ENCODE measurements around the gene EPS15. TPM values are rescaled to one million over a fixed set of nuclear protein-coding genes. Genes with fewer than 3 reads are reported as not detected.

Gene EPS15
- total RNA-seq, 1 experiment from 2014 or later = 37.1 TPM

DNA sequence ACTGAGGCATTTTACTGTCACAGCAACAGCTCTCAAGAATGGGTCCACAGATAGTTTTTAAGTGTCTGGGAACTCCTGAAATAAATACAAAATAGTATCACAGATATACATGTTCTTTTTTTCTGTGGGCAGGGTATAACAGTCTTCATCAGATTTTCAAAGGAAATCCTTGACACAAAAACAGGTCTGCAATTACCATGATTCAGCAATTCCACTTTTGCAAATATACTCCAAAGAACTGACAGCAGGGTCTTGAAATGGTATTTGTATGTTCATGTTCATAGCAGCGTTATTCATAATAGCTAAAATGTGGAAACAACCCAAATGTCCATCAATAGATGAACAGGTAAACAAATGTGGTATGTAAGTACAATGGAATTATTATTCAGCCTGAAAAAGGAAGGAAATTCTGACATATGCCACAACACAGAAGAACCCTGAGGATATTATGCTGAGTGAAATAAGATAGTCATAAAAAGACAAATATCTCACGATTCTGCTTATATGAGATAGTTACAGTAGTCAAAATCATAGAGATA lies 85.0 kb downstream of the EPS15 start:
- Mint-ChIP-seq H3K4me1 (peaks cover 16% of the 10 kb centered on the region), H3K4me3 (no peak overlapping the region), H3K27ac (peak overlapping the region; percentile 78), H3K27me3 (ENCODE audit: low read depth) (no peaks in the 10 kb centered on the region), H3K9me3 (no peaks in the 10 kb centered on the region), H3K36me3 (no peaks in the 10 kb centered on the region; the same call in 1 of the 2 replicates)
- DNase-seq (ENCODE audit: low spot score) (no peak), ATAC-seq (no peak)
- POLR2A ChIA-PET = no interaction called here
- CTCF ChIA-PET = interaction anchor here (1.1 kb wide), 1 partner anchor 12 kb away, joined by 3 read pairs; no protein-coding TSS in a partner anchor
- no peak for TF ChIP-seq CBFB (CRISPR knock-in tag; IDR thresholded peaks at IDR 0.05; ENCODE audit: low read depth)

DNA sequence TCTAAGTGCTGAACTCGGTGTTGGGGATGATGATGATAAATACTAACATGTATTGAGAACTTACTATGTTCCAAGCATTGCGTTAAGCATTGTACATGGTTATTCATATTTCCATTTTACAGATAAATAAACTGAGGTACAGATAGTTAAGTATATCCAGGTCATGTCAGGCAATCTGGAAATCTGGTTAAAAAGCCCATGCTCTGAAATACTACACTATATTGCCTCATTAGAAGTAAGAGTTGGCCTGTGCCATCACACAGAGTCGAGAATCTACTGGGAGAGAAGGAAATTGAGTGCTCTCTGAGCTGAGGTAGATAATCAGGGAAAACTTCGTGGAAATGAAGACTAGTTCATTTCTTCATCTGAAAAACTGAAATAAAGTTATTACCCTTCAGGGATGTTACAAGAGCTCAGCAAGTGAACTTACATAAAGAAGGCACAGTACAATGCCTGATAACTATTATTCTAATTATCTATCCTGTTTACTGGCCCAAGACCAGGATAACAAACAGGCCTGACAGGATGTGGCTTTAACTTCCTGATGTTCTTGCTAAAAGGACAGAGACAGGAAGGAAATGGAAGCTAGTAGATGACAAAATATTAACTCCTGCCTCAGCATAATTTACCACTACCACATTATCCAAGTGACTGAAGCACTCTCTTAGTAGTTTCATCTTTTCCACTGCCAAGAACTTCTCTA lies 85.6 kb downstream of the EPS15 start:
- peak overlapping the region; percentile 78 for H3K27ac Mint-ChIP-seq
- ATAC-seq (no peak), DNase-seq (ENCODE audit: low spot score) (no peak)
- H3K4me3 Mint-ChIP-seq = no peak overlapping the region
- peaks cover 16% of the 10 kb centered on the region for H3K4me1 Mint-ChIP-seq
- CTCF ChIA-PET = interaction anchor here (1.1 kb wide), 1 partner anchor 11 kb away, joined by 3 read pairs; no protein-coding TSS in a partner anchor
- H3K27me3 Mint-ChIP-seq (ENCODE audit: low read depth) = no peaks in the 10 kb centered on the region
- TF ChIP-seq, protein P1, sequence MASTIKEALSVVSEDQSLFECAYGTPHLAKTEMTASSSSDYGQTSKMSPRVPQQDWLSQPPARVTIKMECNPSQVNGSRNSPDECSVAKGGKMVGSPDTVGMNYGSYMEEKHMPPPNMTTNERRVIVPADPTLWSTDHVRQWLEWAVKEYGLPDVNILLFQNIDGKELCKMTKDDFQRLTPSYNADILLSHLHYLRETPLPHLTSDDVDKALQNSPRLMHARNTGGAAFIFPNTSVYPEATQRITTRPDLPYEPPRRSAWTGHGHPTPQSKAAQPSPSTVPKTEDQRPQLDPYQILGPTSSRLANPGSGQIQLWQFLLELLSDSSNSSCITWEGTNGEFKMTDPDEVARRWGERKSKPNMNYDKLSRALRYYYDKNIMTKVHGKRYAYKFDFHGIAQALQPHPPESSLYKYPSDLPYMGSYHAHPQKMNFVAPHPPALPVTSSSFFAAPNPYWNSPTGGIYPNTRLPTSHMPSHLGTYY (CRISPR knock-in tag; IDR thresholded peaks at IDR 0.05) = no peak
- TF ChIP-seq, protein P2, sequence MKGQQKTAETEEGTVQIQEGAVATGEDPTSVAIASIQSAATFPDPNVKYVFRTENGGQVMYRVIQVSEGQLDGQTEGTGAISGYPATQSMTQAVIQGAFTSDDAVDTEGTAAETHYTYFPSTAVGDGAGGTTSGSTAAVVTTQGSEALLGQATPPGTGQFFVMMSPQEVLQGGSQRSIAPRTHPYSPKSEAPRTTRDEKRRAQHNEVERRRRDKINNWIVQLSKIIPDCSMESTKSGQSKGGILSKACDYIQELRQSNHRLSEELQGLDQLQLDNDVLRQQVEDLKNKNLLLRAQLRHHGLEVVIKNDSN (CRISPR knock-in tag; IDR thresholded peaks at IDR 0.05) = no peak
- TF ChIP-seq MXD4 (CRISPR knock-in tag; IDR thresholded peaks at IDR 0.05; ENCODE audit: borderline replicate concordance) = no peak
- TF ChIP-seq, protein P3, sequence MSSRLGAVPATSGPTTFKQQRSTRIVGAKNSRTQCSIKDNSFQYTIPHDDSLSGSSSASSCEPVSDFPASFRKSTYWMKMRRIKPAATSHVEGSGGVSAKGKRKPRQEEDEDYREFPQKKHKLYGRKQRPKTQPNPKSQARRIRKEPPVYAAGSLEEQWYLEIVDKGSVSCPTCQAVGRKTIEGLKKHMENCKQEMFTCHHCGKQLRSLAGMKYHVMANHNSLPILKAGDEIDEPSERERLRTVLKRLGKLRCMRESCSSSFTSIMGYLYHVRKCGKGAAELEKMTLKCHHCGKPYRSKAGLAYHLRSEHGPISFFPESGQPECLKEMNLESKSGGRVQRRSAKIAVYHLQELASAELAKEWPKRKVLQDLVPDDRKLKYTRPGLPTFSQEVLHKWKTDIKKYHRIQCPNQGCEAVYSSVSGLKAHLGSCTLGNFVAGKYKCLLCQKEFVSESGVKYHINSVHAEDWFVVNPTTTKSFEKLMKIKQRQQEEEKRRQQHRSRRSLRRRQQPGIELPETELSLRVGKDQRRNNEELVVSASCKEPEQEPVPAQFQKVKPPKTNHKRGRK (CRISPR knock-in tag; IDR thresholded peaks at IDR 0.05; ENCODE audit: borderline replicate concordance) = no peak
- no peak for TF ChIP-seq JAZF1 (CRISPR knock-in tag; IDR thresholded peaks at IDR 0.05)
- TF ChIP-seq CREM (CRISPR knock-in tag; IDR thresholded peaks at IDR 0.05) = no peak
- TF ChIP-seq, protein P4, sequence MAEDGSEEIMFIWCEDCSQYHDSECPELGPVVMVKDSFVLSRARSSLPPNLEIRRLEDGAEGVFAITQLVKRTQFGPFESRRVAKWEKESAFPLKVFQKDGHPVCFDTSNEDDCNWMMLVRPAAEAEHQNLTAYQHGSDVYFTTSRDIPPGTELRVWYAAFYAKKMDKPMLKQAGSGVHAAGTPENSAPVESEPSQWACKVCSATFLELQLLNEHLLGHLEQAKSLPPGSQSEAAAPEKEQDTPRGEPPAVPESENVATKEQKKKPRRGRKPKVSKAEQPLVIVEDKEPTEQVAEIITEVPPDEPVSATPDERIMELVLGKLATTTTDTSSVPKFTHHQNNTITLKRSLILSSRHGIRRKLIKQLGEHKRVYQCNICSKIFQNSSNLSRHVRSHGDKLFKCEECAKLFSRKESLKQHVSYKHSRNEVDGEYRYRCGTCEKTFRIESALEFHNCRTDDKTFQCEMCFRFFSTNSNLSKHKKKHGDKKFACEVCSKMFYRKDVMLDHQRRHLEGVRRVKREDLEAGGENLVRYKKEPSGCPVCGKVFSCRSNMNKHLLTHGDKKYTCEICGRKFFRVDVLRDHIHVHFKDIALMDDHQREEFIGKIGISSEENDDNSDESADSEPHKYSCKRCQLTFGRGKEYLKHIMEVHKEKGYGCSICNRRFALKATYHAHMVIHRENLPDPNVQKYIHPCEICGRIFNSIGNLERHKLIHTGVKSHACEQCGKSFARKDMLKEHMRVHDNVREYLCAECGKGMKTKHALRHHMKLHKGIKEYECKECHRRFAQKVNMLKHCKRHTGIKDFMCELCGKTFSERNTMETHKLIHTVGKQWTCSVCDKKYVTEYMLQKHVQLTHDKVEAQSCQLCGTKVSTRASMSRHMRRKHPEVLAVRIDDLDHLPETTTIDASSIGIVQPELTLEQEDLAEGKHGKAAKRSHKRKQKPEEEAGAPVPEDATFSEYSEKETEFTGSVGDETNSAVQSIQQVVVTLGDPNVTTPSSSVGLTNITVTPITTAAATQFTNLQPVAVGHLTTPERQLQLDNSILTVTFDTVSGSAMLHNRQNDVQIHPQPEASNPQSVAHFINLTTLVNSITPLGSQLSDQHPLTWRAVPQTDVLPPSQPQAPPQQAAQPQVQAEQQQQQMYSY (CRISPR knock-in tag; IDR thresholded peaks at IDR 0.05) = no peak
- TF ChIP-seq ESRRA (CRISPR knock-in tag; IDR thresholded peaks at IDR 0.05; ENCODE audit: borderline replicate concordance) = no peak
- no peak for TF ChIP-seq ETV6 (CRISPR knock-in tag; IDR thresholded peaks at IDR 0.05)
- TF ChIP-seq ZNF317 (CRISPR knock-in tag; IDR thresholded peaks at IDR 0.05; ENCODE audit: borderline replicate concordance, low read depth) = no peak
- no peak for TF ChIP-seq RELA (CRISPR knock-in tag; IDR thresholded peaks at IDR 0.05; ENCODE audit: borderline replicate concordance)
- no peaks in the 10 kb centered on the region; the same call in 1 of the 2 replicates for H3K36me3 Mint-ChIP-seq
- no peaks in the 10 kb centered on the region for H3K9me3 Mint-ChIP-seq
- POLR2A ChIA-PET = no interaction called here

DNA sequence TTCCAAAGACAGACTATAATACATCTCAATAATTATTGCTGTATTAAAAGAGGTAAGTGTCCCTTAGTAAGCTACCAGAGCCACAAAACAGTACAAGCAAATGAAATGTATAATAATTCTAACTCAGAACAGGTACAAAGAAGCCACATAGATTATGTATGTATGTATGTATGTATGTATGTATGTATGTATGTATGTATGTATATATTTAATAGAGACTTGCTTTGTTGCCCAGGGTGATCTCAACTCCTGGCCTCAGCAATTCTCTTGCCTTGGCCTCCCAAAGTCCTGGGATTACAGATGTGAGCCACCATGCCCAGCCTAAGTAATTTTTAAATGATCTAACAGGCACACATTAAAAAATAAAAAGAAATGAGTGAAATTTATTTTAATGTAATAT lies 86.9 kb downstream of the EPS15 start:
- DNase-seq (ENCODE audit: low spot score) (no peak), ATAC-seq (no peak)
- Mint-ChIP-seq H3K4me3 (no peak overlapping the region), H3K4me1 (peaks cover 16% of the 10 kb centered on the region), H3K9me3 (no peaks in the 10 kb centered on the region), H3K27ac (no peak overlapping the region), H3K27me3 (ENCODE audit: low read depth) (no peaks in the 10 kb centered on the region), H3K36me3 (no peaks in the 10 kb centered on the region; the same call in 1 of the 2 replicates)
- ChIA-PET POLR2A (interaction anchor here (0.6 kb wide), 1 partner anchor 10 kb away, joined by 3 read pairs; no protein-coding TSS in a partner anchor), CTCF (no interaction called here)
- no peak for TF ChIP-seq TEAD1 (CRISPR knock-in tag; IDR thresholded peaks at IDR 0.05)
- TF ChIP-seq NR2C2 (CRISPR knock-in tag; IDR thresholded peaks at IDR 0.05) = no peak
- TF ChIP-seq NR3C1 (CRISPR knock-in tag; conservative IDR thresholded peaks at IDR 0.05; ENCODE audit: low read depth) = no peak
- TF ChIP-seq, protein P2 (CRISPR knock-in tag; IDR thresholded peaks at IDR 0.05) = no peak
- no peak for TF ChIP-seq MYBL2 (CRISPR knock-in tag; IDR thresholded peaks at IDR 0.05)
- TF ChIP-seq, protein P5, sequence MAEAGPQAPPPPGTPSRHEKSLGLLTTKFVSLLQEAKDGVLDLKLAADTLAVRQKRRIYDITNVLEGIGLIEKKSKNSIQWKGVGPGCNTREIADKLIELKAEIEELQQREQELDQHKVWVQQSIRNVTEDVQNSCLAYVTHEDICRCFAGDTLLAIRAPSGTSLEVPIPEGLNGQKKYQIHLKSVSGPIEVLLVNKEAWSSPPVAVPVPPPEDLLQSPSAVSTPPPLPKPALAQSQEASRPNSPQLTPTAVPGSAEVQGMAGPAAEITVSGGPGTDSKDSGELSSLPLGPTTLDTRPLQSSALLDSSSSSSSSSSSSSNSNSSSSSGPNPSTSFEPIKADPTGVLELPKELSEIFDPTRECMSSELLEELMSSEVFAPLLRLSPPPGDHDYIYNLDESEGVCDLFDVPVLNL (CRISPR knock-in tag; IDR thresholded peaks at IDR 0.05; ENCODE audit: borderline replicate concordance, low read depth) = no peak
- TF ChIP-seq, protein P6, sequence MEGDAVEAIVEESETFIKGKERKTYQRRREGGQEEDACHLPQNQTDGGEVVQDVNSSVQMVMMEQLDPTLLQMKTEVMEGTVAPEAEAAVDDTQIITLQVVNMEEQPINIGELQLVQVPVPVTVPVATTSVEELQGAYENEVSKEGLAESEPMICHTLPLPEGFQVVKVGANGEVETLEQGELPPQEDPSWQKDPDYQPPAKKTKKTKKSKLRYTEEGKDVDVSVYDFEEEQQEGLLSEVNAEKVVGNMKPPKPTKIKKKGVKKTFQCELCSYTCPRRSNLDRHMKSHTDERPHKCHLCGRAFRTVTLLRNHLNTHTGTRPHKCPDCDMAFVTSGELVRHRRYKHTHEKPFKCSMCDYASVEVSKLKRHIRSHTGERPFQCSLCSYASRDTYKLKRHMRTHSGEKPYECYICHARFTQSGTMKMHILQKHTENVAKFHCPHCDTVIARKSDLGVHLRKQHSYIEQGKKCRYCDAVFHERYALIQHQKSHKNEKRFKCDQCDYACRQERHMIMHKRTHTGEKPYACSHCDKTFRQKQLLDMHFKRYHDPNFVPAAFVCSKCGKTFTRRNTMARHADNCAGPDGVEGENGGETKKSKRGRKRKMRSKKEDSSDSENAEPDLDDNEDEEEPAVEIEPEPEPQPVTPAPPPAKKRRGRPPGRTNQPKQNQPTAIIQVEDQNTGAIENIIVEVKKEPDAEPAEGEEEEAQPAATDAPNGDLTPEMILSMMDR (IDR thresholded peaks at IDR 0.05) = no peak
- TF ChIP-seq HMGA2 (CRISPR knock-in tag; IDR thresholded peaks at IDR 0.05) = no peak
- TF ChIP-seq NFATC4 (CRISPR knock-in tag; IDR thresholded peaks at IDR 0.05) = no peak
